ENCODE data around the gene SRSF10. TPM values are rescaled to one million over a fixed set of nuclear protein-coding genes. Genes with fewer than 3 reads are reported as not detected.
A peak's percentile ranks its signal among the peaks of the same experiment; 100 is the strongest.

Gene SRSF10
- total and polyA plus RNA-seq, 9 of the 15 experiments (the other 6 are each of a cell fraction or from before 2014, with no cell fraction given) = 154 to 264 (median 205) TPM

GRCh38 chr1:23977854-23978191, 2.3 kb downstream of the SRSF10 start (continued):
- no peak for TF ChIP-seq ZNF436 (CRISPR knock-in tag; IDR thresholded peaks at IDR 0.05)
- TF ChIP-seq CBFA2T2 (conservative IDR thresholded peaks at IDR 0.05) = peak; percentile 22; the same call in 1 of the 2 replicates
- TF ChIP-seq NR2C1 (IDR thresholded peaks at IDR 0.05) = peak; percentile 35; the same call in 1 of the 2 replicates
- TF ChIP-seq NR2C1 (tag; IDR thresholded peaks at IDR 0.05) = peak; percentile 36; the same call in 1 of the 2 replicates
- no peak for TF ChIP-seq ZNF347 (CRISPR knock-in tag; IDR thresholded peaks at IDR 0.05; ENCODE audit: low read depth)
- 0 out of 2 replicates have a peak, but pooled peaks have one; percentile 13 for TF ChIP-seq LEF1 (IDR thresholded peaks at IDR 0.05)
- TF ChIP-seq NFIC (IDR thresholded peaks at IDR 0.05) = peak; percentile 67
- 0 out of 2 replicates have a peak, but pooled peaks have one; percentile 14 for TF ChIP-seq SUPT5H (IDR thresholded peaks at IDR 0.05)
- TF ChIP-seq, protein P1, sequence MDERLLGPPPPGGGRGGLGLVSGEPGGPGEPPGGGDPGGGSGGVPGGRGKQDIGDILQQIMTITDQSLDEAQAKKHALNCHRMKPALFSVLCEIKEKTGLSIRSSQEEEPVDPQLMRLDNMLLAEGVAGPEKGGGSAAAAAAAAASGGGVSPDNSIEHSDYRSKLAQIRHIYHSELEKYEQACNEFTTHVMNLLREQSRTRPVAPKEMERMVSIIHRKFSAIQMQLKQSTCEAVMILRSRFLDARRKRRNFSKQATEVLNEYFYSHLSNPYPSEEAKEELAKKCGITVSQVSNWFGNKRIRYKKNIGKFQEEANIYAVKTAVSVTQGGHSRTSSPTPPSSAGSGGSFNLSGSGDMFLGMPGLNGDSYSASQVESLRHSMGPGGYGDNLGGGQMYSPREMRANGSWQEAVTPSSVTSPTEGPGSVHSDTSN (CRISPR knock-in tag; IDR thresholded peaks at IDR 0.05; ENCODE audit: low read depth) = no peak
- TF ChIP-seq, protein P1 (tag; conservative IDR thresholded peaks at IDR 0.05; ENCODE audit: low read depth) = peak; percentile 87

Measured in K562 (cell line).